ENCODE results near the gene DIABLO.
"Not testable (repeated sequence)": the region's sequence is repeated elsewhere in the genome, so short reads cannot be mapped to it uniquely, and the experiment has no call there.

The DIABLO gene

DNA sequence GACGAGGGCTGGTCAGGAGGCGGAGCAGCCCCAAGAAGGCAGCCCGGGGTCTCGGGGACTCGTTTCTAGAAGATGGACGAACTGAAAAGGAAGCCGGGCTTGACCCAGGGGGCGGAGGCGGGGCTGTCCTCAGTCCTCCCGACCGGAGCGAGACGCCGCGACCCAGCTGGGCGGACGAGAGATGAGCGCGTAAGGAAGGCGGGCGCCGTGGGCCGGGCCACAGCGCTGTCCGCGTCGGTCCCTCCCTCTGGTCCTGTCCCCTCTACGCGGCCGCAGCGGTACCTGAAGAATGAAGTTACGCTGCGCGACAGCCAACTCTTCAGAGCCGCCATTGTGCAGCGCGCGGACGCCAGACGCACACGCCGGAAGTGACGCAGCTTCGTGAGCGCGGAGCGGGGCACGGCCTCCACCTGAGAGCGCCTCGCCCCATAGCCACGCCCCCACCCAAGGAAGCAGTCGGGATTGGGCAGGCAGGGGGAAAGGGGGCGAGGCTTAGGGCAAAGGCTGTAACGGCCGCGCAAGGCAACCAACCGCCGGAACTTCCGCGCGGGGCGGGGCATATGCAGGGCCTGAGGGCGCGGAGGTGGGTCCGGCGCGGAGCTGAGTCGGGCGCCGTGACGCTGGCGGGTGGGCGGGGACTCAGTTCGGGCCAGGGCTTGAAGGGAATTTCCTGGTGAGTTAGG, at the start of gene DIABLO:
Gene DIABLO, minus strand, starts transcription at position 370 of the 683 bp plus-strand sequence. Its CDS starts 38 bp downstream, at position 332.
- peak; percentile 100 for DNase-seq

DNA sequence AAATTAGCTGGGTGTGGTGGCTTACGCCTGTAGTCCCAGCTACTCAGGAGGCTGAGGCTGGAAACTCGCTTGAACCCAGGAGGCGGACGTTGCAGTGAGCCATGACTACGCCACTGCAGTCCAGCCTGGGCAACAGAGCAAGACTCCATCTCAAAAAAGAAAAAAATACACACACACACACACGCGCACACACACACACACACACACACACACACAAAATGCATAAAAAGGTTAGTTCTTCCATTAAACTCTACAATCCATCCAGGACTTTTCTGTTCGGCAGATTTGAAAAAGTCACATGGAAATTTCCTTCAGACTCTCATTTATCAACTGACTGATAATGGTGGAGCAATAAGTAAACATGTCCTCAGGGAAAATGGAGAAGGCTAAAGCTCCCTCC, 49.6 kb upstream of the DIABLO start:
- DNase-seq: no peak

DNA sequence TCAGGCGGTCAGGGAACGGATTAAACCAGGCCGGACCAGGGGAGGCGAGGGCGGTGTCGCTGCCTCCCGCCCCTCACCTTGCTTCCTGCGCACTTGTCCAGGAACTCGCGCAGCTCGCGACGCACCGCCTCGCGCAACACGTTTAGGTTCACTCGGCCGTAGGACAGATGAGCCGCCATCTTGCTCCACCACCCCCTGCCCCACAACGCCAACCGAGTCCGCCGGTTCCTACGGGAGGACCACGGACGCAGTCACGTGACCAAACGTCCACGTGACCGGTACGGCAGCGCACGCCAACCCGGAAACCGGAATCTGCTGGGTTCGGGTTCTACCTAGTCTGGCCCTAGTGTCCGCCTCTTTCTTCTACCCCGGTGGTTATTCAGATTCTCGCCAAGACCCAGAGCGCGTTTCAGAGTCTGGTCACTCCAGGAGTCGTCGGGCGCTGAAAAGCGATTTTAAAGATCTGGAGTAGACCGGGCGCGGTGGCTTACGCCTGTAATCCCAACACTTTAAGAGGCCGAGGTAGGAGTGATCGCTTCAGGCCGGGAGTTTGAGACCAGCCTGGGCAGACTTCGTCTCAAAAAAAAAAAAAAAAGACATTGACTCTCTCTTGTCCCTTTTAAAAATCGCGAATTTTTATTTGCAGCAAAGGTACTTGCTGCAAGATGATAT, 40.5 kb upstream of the DIABLO start, which contains the start of gene VPS33A:
Gene VPS33A, minus strand, starts transcription at position 265 of the 672 bp plus-strand sequence. Its CDS starts 86 bp downstream, at position 179.
- peak; percentile 99 for DNase-seq

DNA sequence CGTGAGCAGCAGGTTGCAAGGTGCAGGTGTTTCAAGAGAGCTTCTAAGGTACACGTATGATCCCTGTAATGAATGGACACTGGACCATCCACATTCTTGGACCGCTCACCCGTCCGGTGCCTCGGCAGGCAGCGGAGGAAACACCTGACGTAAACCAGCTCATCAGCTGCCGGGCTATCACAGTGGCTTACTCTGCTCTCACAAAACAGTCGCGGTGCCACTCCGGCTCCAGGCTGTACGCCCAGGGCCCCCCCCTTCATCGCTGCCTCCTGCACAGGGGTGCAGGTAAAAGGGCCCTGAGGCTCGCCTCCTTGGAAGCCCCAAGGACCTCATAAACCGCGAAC, 40.0 kb upstream of the DIABLO start:
- DNase-seq: peak; percentile 76

DNA sequence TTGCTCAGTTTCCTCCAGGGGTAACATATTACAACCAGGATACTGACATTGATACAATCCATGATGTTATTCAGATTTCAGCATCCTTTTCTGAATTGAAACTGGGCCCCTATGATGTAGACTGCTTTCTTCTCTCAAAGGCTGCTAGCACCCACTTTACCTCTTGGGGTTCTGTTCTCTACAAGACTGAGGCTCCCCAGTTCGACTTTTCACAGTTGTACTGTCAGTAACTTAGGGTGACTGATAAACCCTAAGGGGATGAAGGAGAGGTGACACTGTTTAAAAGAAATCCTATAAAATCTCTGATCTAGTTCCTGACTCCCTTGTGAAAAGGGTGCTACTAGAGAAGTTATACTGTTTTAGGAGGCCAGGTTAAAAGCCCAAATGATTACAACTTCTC, 39.6 kb upstream of the DIABLO start:
- DNase-seq: no peak

DNA sequence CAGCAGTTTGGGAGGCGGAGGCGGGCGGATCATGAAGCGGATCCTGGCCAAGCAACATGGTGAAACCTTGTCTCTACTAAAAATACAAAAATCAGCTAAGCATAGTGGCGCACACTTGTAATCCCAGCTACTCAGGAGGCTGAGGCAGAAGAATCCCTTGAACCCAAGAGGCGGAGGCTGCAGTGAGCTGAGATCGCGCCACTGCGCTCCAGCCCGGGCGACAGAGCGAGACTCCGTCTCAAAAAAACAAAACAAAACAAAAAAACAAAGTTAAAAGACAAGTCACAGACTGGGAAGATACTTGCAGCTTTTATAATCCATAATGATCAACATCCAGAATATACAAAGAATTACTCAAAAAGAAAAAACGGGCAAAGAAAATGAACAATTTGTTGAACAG, 34.9 kb upstream of the DIABLO start:
- DNase-seq: not testable (repeated sequence)

DNA sequence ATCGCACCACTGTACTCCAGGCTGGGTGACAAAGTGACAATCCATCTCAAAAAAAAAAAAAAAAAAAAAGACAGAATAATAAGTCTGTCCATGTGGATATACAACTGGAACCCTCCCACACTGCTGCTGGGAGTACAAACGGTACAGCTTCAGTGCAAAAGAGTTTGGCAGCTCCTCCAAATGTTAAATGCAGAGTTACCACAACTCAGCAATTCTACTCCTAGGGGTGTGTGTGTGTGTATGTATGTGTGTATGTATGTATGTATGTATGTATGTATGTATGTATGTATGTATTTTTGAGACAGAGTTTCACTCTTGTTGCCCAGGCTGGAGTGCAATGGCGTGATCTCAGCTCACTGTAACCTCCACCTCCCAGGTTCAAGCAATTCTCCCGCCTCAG, 33.1 kb upstream of the DIABLO start:
- DNase-seq: not testable (repeated sequence)

DNA sequence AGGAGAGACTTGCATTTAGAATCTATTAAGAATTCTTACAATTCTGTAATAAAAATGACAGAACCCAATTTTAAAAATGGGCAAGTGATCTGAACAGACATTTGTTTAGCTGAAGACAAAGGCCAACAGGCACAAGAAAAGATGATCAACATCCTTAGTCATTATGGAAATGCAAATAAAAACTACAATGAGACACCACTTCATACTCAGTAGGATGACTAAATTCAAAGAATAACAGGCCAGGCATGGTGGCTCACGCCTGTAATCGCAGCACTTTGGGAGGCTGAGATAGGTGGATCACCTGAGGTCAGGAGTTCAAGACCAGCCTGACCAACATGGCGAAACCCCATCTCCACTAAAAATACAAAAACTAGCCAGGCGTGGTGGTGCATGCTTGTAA, 32.6 kb upstream of the DIABLO start:
- DNase-seq: not testable (repeated sequence)

DNA sequence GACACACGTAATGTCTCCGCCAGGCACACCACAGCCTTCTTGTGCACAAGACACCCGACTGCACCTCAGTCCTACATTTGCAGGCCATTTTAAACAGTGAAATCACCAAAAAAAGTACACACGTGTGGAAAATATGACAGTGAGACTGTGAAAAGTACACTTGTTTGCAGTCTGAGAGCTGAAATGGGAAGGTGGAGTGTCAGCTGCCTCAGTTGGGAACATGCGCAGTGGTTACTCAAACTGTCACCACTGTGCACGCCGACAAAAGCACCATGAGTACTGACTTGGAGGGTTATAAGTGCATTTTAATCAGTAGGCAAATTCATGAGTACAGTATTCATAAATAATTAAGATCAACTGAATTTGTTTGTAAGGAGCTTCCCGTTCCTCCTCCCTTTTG, 24.7 kb upstream of the DIABLO start:
- no peak for DNase-seq

DNA sequence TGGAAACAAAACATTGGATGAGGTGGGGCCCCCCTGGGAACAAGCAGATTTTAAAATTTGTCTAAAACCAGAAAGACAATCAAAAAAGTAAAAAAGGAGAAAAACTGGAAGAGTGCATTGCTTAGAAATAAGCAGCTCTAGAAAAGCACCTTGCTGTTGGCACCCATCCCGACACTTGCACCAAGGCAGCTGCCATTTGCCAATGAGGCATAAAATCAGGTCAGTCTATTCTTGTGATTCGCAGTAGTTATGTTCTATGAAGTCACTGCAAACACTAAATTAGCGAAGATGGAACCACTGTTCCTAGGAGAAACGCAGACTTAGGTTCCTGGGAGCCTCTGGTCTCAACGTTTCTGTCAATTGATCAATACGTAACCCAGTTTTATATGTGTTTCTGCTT, 24.2 kb upstream of the DIABLO start:
- no peak for DNase-seq

DNA sequence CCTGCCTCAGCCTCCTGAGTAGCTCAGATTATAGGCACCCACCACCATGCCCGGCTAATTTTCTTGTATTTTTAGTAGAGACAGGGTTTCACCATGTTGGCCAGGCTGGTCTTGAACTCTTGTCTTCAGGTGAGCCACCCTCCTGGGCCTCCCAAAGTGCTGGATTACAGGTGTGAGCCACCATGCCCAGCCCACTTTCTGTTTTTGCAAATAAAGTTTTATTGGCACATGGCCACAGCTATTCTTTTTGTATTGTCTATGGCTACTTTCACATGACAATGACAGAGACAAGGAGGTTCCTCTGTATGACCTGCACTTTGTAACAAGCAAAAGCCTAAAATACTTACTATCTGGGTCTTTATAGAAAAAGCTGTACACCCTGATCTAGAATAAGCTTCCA, 19.7 kb upstream of the DIABLO start:
- no peak for DNase-seq

DNA sequence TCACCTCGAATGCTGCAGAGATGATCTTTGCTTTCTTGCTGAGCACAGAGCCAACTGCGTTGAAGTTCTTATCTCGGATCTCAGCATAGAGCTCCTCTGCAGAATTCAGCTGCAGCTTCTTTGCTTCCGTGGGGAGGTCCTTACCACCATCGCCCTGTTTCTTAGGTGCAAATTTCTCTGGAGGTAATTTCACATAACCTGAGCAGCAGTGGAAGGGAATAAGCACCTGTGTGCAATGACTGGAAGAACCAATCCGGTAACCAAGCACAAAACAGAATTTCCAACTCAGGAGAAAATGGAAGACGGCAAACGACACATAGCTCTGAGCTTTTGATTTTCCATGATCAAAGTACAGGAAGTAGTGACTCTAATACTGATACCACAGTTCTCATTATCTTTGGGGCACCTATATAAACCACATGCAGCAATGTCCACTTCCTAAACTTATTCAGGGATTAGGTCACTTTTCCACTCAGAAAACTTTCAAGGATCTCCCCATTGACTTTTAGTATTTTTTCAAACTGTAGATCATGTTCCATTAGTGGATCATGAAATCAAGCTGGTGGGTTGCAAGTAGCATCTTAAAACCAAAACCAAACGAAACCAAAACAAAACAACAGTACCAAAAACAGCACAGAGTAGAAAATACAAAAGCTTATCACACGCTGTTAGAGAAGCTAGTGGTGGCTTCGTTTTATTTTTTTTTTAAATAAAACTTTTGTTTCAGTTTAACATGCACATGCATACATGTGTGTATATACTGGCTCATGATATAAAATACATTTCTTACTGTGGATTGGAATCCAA, 18.9 kb upstream of the DIABLO start:
- no peak for DNase-seq

DNA sequence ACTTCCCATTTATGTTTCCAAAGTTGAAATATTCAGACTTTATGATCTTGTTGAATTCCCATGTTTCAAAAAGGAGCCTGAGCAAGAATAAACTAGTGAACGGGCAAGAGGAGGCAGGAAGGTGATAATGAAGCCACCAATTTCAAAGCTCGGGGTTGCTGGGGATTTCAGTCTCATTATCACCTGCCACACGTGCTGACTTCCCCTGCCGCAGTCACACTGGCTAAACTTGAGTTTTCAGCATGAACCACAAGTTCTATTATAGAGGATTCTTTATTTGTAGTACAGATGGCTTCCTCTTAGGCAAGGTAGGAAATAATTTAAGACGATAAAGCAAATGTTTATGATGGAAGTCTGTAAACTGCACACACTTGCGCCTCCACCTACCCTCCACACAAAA, 18.1 kb upstream of the DIABLO start:
- no peak for DNase-seq

DNA sequence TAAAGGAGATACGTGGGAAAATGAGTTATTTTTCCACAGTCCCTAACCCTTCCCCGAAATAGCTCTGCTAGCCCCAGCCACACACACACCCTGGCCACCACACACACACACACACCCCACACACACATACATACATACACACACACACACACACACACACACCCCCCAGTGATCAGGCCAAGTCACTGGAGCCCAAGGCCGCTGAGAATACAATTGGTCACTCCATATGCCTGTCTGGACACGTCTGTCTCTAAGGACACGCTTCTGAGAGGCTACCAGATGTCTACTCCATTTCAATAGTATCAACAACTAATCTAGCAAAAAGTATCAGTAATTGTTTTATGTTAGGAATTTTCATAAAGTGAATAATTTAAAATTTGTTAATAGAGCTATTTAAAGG, 13.0 kb upstream of the DIABLO start:
- no peak for DNase-seq

DNA sequence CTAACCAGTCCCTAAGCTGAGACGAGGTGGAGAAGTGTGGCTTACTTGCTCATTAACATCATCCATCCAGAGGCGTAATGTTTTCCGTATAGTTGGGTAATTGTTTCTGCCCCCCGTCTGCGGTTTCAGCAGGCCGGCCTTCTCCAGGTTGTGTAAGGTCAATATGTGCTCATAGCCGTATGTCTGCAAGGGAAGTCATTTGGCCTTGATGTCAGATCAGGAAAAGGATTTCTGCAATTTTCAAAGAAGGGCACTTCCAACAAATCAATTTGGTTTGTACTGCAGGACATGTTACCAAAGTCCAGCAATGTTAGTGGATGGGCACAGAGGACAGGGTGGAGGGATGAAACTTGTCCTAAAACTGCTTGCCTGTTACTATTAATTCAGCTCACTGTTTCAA, 9.9 kb upstream of the DIABLO start:
- DNase-seq: no peak

DNA sequence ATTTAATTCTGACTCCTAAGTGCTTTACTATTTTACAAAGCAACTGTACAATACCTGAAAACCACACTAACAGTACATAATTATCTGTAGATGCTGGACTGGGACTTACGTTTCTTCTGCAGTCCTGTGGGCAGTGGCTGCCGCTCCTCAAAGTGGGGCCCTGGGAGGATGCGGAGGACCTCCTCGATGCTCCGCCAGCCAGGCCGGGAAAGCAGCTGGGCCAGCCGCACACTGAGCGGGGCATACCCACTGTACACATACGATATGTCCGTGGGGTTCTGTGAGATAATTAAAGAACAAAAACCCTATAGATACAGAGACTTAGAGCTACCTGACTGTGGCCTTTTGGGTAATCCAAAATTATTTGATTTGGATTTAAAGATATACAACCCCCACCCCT, 6.8 kb upstream of the DIABLO start:
- no peak for DNase-seq

DNA sequence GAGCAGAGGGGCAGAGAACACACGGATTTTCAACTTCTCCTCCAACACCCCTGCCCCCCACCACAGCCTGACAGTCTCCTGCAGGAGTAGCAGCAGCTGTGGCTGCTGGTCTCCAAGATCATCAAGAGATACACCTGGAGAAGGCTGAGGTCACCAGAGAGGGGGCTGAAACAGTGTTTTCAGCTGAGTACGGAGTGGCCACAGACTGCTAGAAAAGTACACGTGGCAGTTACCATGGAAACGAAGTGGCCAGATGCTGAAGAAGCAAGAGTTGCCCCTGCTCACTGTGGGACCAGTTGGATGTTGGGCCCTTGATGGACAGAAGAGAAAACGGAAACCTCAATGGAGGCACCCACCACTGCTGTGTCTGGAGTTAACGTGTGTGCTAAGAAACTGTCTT, 4.9 kb upstream of the DIABLO start:
- DNase-seq: peak; percentile 13

DNA sequence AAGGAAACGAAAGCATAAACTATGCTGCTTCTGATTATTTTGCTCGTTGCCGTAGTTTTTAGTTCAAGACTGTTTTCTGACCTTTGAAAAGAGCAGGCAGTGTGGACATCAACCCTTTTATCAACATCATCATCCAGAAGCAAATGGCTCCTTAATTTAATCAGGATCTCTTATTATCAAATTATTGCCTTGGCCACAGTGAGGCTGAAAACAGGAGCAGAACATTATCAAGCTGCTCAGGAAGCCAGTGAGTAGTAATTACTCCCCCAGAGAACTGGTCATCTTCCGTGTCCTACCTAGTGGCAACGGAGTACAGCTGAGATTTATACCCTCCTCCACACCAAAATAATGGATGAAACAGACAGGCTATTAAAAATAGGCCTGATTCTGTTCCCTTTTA, 2.2 kb upstream of the DIABLO start:
- no peak for DNase-seq

DNA sequence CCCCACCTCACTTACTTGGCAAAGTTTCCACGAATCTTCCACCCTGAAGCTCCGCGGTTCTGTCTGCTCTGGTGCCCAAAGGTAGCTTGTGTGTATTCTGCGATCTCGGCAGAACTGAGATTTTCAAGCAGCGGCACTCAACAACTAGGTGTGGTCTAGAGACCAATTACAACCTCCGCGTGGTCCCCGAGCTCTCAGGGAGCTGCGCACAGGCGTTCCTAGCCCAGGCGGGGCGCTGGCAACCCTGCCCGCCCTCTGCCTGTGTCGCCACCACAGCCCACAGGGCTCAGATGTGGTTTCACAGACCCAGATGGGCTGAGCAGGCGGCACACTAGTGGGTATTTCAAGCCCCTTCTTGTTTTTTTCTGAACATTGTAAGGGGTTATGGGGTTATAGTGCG, 1.5 kb upstream of the DIABLO start:
- DNase-seq: peak; percentile 57

DNA sequence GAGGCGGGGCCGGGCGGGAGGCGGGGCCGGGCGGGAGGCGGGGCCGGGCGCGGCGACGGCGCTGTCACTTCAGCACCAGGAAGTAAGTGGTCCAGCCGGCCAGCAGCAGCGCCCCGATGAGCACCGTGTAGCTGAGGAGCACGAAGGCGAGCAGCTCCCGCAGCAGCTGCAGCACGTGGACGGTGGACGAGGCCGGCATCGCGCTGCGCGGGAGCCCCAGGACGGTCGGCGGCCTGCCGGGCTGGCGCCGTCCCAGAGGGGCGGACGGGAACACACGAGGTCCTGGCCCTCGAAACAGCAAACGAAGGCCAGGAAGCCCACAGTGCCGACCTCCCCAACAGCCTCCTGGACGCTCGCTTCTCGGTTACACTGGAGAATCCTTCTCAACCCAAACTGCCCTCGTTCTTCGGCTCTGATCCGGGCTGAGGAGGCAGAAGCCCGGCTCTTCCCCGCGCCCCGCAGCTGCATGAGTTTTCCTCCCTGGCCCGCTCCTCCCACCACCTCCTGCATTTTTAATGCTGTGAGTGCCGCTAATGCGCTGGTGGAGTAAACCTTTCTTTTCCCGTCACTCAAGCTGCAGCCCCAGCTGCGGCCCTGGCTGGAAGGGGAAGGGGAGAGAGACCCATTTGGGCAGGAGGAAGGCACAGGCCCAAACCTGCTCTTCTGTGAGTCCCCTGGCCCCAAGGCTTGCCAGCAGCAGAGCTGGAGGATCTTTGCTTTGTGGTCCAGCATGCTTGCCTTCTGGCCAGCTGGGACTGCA, 694 bp upstream of the DIABLO start:
- DNase-seq: peak; percentile 69

DNA sequence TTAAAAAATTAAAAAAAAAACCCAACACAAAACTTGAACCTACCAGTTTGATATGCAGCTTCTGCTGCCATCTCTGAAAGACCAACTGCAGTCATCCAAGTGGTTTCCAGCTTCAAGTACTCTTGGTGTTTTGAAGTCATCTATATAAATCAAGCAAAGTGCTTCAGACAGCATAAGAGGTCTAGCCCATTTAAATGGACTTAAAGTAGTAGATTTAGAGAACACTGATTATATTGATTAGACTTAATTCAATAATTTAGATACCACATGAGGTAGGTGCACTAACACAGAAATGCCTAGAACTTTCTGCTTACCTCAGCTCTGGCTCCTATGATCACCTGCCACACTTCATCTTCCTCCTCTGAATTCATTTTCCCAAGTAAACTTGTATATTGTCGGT, 9.4 kb downstream of the DIABLO start:
- DNase-seq: no peak

DNA sequence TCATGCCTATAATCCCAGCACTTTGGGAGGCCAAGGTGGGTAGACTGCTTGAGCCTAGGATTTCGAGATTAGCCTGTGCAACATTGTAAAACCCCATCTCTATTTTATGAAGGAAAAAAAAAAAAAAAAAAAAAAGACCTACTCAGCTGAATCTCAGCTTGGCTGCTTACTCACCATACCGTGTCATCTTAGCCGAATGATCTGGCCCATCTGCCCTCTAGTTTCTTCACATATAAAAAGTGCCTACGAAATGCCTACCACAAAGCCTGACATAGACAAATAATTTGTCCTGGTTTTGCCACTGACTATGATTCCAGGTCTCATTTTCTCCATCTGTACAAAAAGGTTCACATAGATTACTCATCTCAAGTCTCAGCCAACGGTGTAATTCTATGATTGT, 10.1 kb downstream of the DIABLO start:
- DNase-seq: no peak

All from DMS53 (cell line).